Measurements from ENCODE around the gene SMC6.

- no peak for TF ChIP-seq CTCF (IDR thresholded peaks at IDR 0.05)
- no peak for TF ChIP-seq POLR2A (IDR thresholded peaks at IDR 0.05)
Observed at GRCh38 chr2:17627434-17627833, 126.2 kb downstream of the SMC6 start.

Data from thyroid gland (tissue), 4 donors.